ENCODE results near the gene SACM1L.

DNA sequence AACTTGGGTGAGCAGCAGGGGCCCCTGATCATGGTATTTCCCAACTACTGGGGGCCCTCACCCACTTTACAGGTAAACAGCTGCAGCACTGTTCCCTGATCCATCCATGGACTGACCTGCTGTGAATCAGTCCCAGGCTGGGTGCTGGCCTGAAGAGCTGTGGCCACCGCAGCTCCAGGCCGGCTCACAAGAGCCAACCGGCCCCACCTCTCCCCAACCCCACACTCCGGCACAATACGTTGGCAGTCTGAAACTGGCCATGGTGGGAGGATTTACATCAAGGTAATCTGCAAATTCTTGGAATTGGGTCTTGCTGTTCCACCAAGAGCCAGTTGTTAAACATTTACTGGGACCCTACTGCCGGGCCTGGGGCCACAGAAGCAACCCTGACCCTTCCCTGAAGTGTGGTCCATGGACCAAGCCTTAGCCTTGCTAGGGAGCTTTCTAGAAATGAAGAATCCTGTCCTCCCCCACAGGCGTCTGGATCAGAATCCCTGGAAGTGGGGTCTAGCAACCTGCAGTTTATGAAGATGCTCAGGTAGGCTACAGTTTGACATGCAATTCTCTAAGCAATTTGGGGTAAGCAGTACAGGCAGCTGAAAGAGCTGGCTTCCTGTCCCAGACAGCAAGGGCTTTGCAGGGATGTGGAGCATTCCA is 103.4 kb downstream of the SACM1L start:
- TF ChIP-seq EZH2 (IDR thresholded peaks at IDR 0.05) (no peak), POLR2AphosphoS5 (IDR thresholded peaks at IDR 0.05; ENCODE audit: borderline replicate concordance, low read depth, low read length) (no peak)
